Trophoblast cell (in vitro differentiated cells and primary cell): ENCODE measurements around the gene CFAP57.
"Not testable (repeated sequence)": the region's sequence is repeated elsewhere in the genome, so short reads cannot be mapped to it uniquely, and the experiment has no call there.

ENCODE experiments used
- DNase-seq, 2 donors: peaks; one replicate each; pipeline ENCODE4 v3.0.0-alpha.2; 2016
- H2AFZ ChIP-seq: 2 replicates; pipeline ENCODE4 v1.6.1; 2013; ENCODE audit warnings: low read length, moderate library complexity, mild to moderate bottlenecking; ENCODE audit not compliant: insufficient read depth, poor library complexity
- H2AK5ac ChIP-seq: 2 replicates; pipeline ENCODE4 v1.6.1; 2013; ENCODE audit warnings: mild to moderate bottlenecking, low read length
- H2BK120ac ChIP-seq: 2 replicates; pipeline ENCODE4 v1.6.1; 2013; ENCODE audit warnings: low read length, mild to moderate bottlenecking, moderate library complexity; ENCODE audit not compliant: insufficient read depth, poor library complexity
- H2BK12ac ChIP-seq: 2 replicates; pipeline ENCODE4 v1.6.1; 2013; ENCODE audit warnings: mild to moderate bottlenecking, low read length, moderate library complexity
- H2BK5ac ChIP-seq: 2 replicates; pipeline ENCODE4 v1.6.1; 2013; ENCODE audit warnings: low read length, low read depth, moderate library complexity, mild to moderate bottlenecking; ENCODE audit not compliant: poor library complexity
- H3K14ac ChIP-seq: 2 replicates; pipeline ENCODE4 v1.6.1; 2013; ENCODE audit warnings: mild to moderate bottlenecking, low read length
- H3K18ac ChIP-seq: 2 replicates; pipeline ENCODE4 v1.6.1; 2013; ENCODE audit warnings: mild to moderate bottlenecking, low read length
- H3K23ac ChIP-seq: 2 replicates; pipeline ENCODE4 v1.6.1; 2013; ENCODE audit warnings: low read length
- H3K27ac ChIP-seq: 2 replicates; pipeline ENCODE4 v1.5.1; 2013; ENCODE audit warnings: low read depth, mild to moderate bottlenecking, inconsistent platforms, low read length, moderate library complexity
- H3K27me3 ChIP-seq: 2 replicates; pipeline ENCODE4 v1.6.1; 2013; ENCODE audit warnings: inconsistent platforms, mild to moderate bottlenecking, low read length, moderate library complexity; ENCODE audit not compliant: insufficient read depth
- H3K36me3 ChIP-seq, 2 experiments: 1 replicate in 1 of 2; 2 replicates in 1 of 2; pipeline ENCODE4 v1.6.1; 2013; ENCODE audit warnings: low read length in 2 of 2, mild to moderate bottlenecking in 2 of 2, moderate library complexity in 1 of 2; ENCODE audit not compliant: insufficient read depth in 2 of 2, control insufficient read depth in 1 of 2
- H3K4ac ChIP-seq: 2 replicates; pipeline ENCODE4 v1.6.1; 2013; ENCODE audit warnings: low read depth, mild to moderate bottlenecking, low read length, moderate library complexity
- H3K4me1 ChIP-seq, 2 experiments: 1 replicate in 1 of 2; 2 replicates in 1 of 2; pipeline ENCODE4 v1.6.1; 2013; ENCODE audit warnings: low read length in 2 of 2, mild to moderate bottlenecking in 2 of 2, moderate library complexity in 1 of 2; ENCODE audit not compliant: insufficient read depth in 2 of 2, control insufficient read depth in 1 of 2
- H3K4me2 ChIP-seq: 2 replicates; pipeline ENCODE4 v1.6.1; 2013; ENCODE audit warnings: inconsistent platforms, mild to moderate bottlenecking, low read length, moderate library complexity
- H3K4me3 ChIP-seq: 2 replicates; pipeline ENCODE4 v1.5.1; 2013; ENCODE audit warnings: mild to moderate bottlenecking, low read depth, low read length, inconsistent platforms
- H3K79me1 ChIP-seq: one replicate; pipeline ENCODE4 v1.6.1; 2013; ENCODE audit warnings: low read length
- H3K79me2 ChIP-seq: 2 replicates; pipeline ENCODE4 v1.6.1; 2013; ENCODE audit warnings: low read length, mild to moderate bottlenecking; ENCODE audit not compliant: control insufficient read depth, insufficient read depth, poor library complexity
- H3K9ac ChIP-seq: 2 replicates; pipeline ENCODE4 v1.6.1; 2013; ENCODE audit warnings: mild to moderate bottlenecking, low read length
- H3K9me3 ChIP-seq: 2 replicates; pipeline ENCODE4 v1.6.1; 2013; ENCODE audit warnings: low read depth, mild to moderate bottlenecking, control low read depth, inconsistent platforms, low read length; ENCODE audit not compliant: insufficient read depth
- H4K12ac ChIP-seq: 2 replicates; pipeline ENCODE4 v1.6.1; 2013; ENCODE audit warnings: low read depth, mild to moderate bottlenecking, low read length, moderate library complexity
- H4K8ac ChIP-seq: 2 replicates; pipeline ENCODE4 v1.6.1; 2013; ENCODE audit warnings: low read depth, mild to moderate bottlenecking, low read length, moderate library complexity
- H4K91ac ChIP-seq: one replicate; pipeline ENCODE4 v1.6.1; 2013; ENCODE audit warnings: low read depth, mild to moderate bottlenecking, low read length, moderate library complexity
- WGBS: extraction: QIAGEN DNeasy Blood & Tissue Kit; methylation state at CpG from one replicate; pipeline ENCODE4 v1.1.7; 2013; ENCODE audit warnings: missing lambda C conversion rate; ENCODE audit not compliant: insufficient read length, insufficient coverage; ENCODE audit errors: extremely low coverage; 5-methylcytosine and 5-hydroxymethylcytosine counted together

Gene CFAP57

GRCh38 chr1:43205671-43206070 lies 33.5 kb downstream of the CFAP57 start:
- Histone ChIP-seq H3K9ac (no peak overlapping the region), H3K4me3 (no peak overlapping the region), H2AK5ac (peak overlapping the region; percentile 5), H3K79me1 (peaks cover 28% of the 10 kb centered on the region), H4K91ac (peak overlapping the region; percentile 77), H2AFZ (peak overlapping the region; percentile 37), H3K79me2 (peaks cover 5% of the 10 kb centered on the region), H3K18ac (peak overlapping the region; percentile 60), H3K14ac (peak overlapping the region; percentile 91), H2BK120ac (peak overlapping the region; percentile 86), H4K12ac (no peak overlapping the region), H3K36me3 (no peaks in the 10 kb centered on the region), H4K8ac (peak overlapping the region; percentile 63), H3K4me1 (peaks cover 24 to 27% of the 10 kb centered on the region in 2 experiments), H2BK12ac (peak overlapping the region; percentile 93), H3K4me2 (no peak overlapping the region), H3K4ac (peak overlapping the region; percentile 16), H3K23ac (no peak overlapping the region), H3K27ac (peak overlapping the region; percentile 93), H3K9me3 (peaks cover 2% of the 10 kb centered on the region), H2BK5ac (peak overlapping the region; percentile 77), H3K27me3 (no peaks in the 10 kb centered on the region)
- peak in 1 of 2 donors; percentile 9 for DNase-seq
- WGBS = no CpG with 5 or more reads among the region's 4 CpGs

- H4K8ac ChIP-seq = peak overlapping the region; percentile 20
- no CpG with 5 or more reads among the region's 10 CpGs for WGBS
- H3K4me1 ChIP-seq = peaks cover 24 to 27% of the 10 kb centered on the region in 2 experiments
- H3K4ac ChIP-seq = no peak overlapping the region
- H2BK120ac ChIP-seq = peak overlapping the region; percentile 98
- H4K91ac ChIP-seq = peak overlapping the region; percentile 8
- peak overlapping the region; percentile 55 for H3K18ac ChIP-seq
- H2BK5ac ChIP-seq = peak overlapping the region; percentile 85
- no peaks in the 10 kb centered on the region for H3K27me3 ChIP-seq
- H2AFZ ChIP-seq = no peak overlapping the region
- no peak overlapping the region for H3K9ac ChIP-seq
- peak overlapping the region; percentile 29 for H3K4me2 ChIP-seq
- peak overlapping the region; percentile 21 for H3K14ac ChIP-seq
- no peak overlapping the region for H3K23ac ChIP-seq
- peak overlapping the region; percentile 17 for H2AK5ac ChIP-seq
- peaks cover 28% of the 10 kb centered on the region for H3K79me1 ChIP-seq
- peak overlapping the region; percentile 67 for H2BK12ac ChIP-seq
- H3K36me3 ChIP-seq = no peaks in the 10 kb centered on the region
- H3K9me3 ChIP-seq = peaks cover 2% of the 10 kb centered on the region
- H4K12ac ChIP-seq = no peak overlapping the region
- peak; percentile 97 to 99 for DNase-seq
- peak overlapping the region; percentile 94 for H3K27ac ChIP-seq
- no peak overlapping the region for H3K4me3 ChIP-seq
- peaks cover 5% of the 10 kb centered on the region for H3K79me2 ChIP-seq
Observed at GRCh38 chr1:43206600-43207228, 34.6 kb downstream of the CFAP57 start.

- Histone ChIP-seq H3K27ac (peak overlapping the region; percentile 94), H3K23ac (peak overlapping the region; percentile 64), H2BK5ac (peak overlapping the region; percentile 84), H2AFZ (peak overlapping the region; percentile 92), H3K9ac (no peak overlapping the region), H3K14ac (peak overlapping the region; percentile 93), H2AK5ac (peak overlapping the region; percentile 65), H3K4me1 (peaks cover 24 to 27% of the 10 kb centered on the region in 2 experiments), H2BK120ac (peak overlapping the region; percentile 98), H3K9me3 (peaks cover 2% of the 10 kb centered on the region), H2BK12ac (peak overlapping the region; percentile 95), H4K91ac (peak overlapping the region; percentile 95), H3K4me3 (no peak overlapping the region), H4K8ac (peak overlapping the region; percentile 52), H3K79me2 (peaks cover 5% of the 10 kb centered on the region), H3K79me1 (peaks cover 28% of the 10 kb centered on the region), H3K27me3 (no peaks in the 10 kb centered on the region), H3K4ac (peak overlapping the region; percentile 13), H3K4me2 (peak overlapping the region; percentile 29), H3K36me3 (no peaks in the 10 kb centered on the region), H3K18ac (peak overlapping the region; percentile 77), H4K12ac (peak overlapping the region; percentile 9)
- no CpG with 5 or more reads among the region's 12 CpGs for WGBS
- peak; percentile 73 to 94 for DNase-seq
Observed at GRCh38 chr1:43207229-43207853, 35.2 kb downstream of the CFAP57 start.

GRCh38 chr1:43208277-43208676 lies 36.1 kb downstream of the CFAP57 start:
- WGBS = no CpG with 5 or more reads among the region's 8 CpGs
- H3K4me2 ChIP-seq = not testable (repeated sequence)

More at GRCh38 chr1:43208277-43208676, 36.1 kb downstream of the CFAP57 start:
- not testable (repeated sequence) for H2AFZ ChIP-seq, H3K23ac ChIP-seq, H3K4me3 ChIP-seq, H3K18ac ChIP-seq, H3K4ac ChIP-seq, H3K27me3 ChIP-seq, DNase-seq, H3K36me3 ChIP-seq, H2BK5ac ChIP-seq, H3K79me2 ChIP-seq, H3K27ac ChIP-seq, H2BK12ac ChIP-seq, H2AK5ac ChIP-seq, H3K9me3 ChIP-seq, H3K14ac ChIP-seq, H3K9ac ChIP-seq, H2BK120ac ChIP-seq, H4K12ac ChIP-seq, H4K8ac ChIP-seq, H4K91ac ChIP-seq
- Histone ChIP-seq H3K4me1 (peaks cover 24 to 27% of the 10 kb centered on the region in 2 experiments), H3K79me1 (peaks cover 28% of the 10 kb centered on the region)
